Testis (tissue), 3 donors: Measurements from ENCODE around the gene TRABD2A. TPM values are rescaled to one million over a fixed set of nuclear protein-coding genes. Genes with fewer than 3 reads are reported as not detected.
A peak's percentile ranks its signal among the peaks of the same experiment; 100 is the strongest.

Source experiments
- DNase-seq: peaks from one replicate; pipeline ENCODE4 v3.0.0-alpha.2; 2019
- H3K27ac ChIP-seq, 2 donors: fragments of 200-600 bp; sonication (generic); one replicate each; pipeline ENCODE4 v1.5.1; 2019
- H3K27me3 ChIP-seq: fragments of 200-600 bp; sonication (generic); one replicate; pipeline ENCODE4 v1.5.1; 2019
- H3K36me3 ChIP-seq: fragments of 200-600 bp; sonication (generic); one replicate; pipeline ENCODE4 v1.5.1; 2017; ENCODE audit warnings: low read depth; ENCODE audit errors: missing control alignments
- H3K4me1 ChIP-seq: fragments of 200-600 bp; sonication (generic); one replicate; pipeline ENCODE4 v1.5.1; 2019
- H3K4me3 ChIP-seq, 2 donors: fragments of 200-600 bp; sonication (generic); one replicate each; pipeline ENCODE4 v1.5.1; 2017 to 2019
- H3K9me3 ChIP-seq: fragments of 200-600 bp; sonication (generic); one replicate; pipeline ENCODE4 v1.5.1; 2017
- CTCF ChIP-seq, 3 experiments: fragments of 450-650 bp in 2 of 3; fragments of 200-600 bp in 1 of 3; sonication (generic) in 1 of 3; IDR thresholded peaks; one replicate each; pipeline ENCODE4 v1.5.1; 2016 to 2019; ENCODE audit warnings: antibody characterized with exemption in 3 of 3, mild to moderate bottlenecking in 2 of 3, moderate library complexity in 1 of 3
- POLR2A ChIP-seq: fragments of 450-650 bp; IDR thresholded peaks from one replicate; pipeline ENCODE4 v1.6.1; 2017; ENCODE audit warnings: antibody characterized with exemption, mild to moderate bottlenecking, moderate library complexity
- WGBS, 2 donors: methylation state at CpG; one replicate each; pipeline ENCODE4 v1.1.5; 2018; 5-methylcytosine and 5-hydroxymethylcytosine counted together
- intact Hi-C: fragments of 100-400 bp; cut with DNase I; formaldehyde crosslinking; loops from one replicate; pipeline ENCODE4 v1.15.1; 2023; ENCODE audit warnings: low total_unique reads
- polyA plus RNA-seq: library from polyadenylated mRNA; stranded (reverse); fragments of 350-450 nt; fragmentation: Illumina TruSeq; extraction: RNeasy Lipid Tissue Mini Kit (QIAGEN cat#74804); gene quantifications from one replicate; pipeline ENCODE4 v1.2.3, GENCODE V29; 2014; ENCODE audit warnings: low read depth, low replicate concordance; ENCODE audit not compliant: insufficient read depth
- total RNA-seq, 2 donors: library from RNA; depleted of rRNA; stranded (reverse); fragments of >200 nt; gene quantifications; one replicate each; pipeline ENCODE4 v1.2.3, GENCODE V29; 2016

Gene TRABD2A
- total and polyA plus RNA-seq, 3 donors from 2014 or later = 19.1 to 82.5 (median 44.1) TPM

GRCh38 chr2:84829693-84830092 lies 51.2 kb downstream of the TRABD2A start:
- Histone ChIP-seq H3K4me1 (peaks cover 9% of the 10 kb centered on the region), H3K27ac (peak overlapping the region in 1 of 2 donors; percentile 76), H3K36me3 (no peaks in the 10 kb centered on the region), H3K27me3 (no peaks in the 10 kb centered on the region), H3K9me3 (no peaks in the 10 kb centered on the region), H3K4me3 (no peak overlapping the region)
- no peak for DNase-seq
- 59 to 71% methylated on average over 2 of the region's 2 CpGs for WGBS, 2 donors
- TF ChIP-seq CTCF (IDR thresholded peaks at IDR 0.05) (no peak), POLR2A (no peak)
- intact Hi-C loops = no loop called here

- 90 to 93% methylated on average over 2 of the region's 2 CpGs for WGBS, 2 donors
- H3K27me3 ChIP-seq = no peaks in the 10 kb centered on the region
- no peaks in the 10 kb centered on the region for H3K36me3 ChIP-seq
- H3K9me3 ChIP-seq = no peaks in the 10 kb centered on the region
- intact Hi-C loops = no loop called here
- TF ChIP-seq CTCF (IDR thresholded peaks at IDR 0.05) (no peak), POLR2A (no peak)
- peaks cover 9% of the 10 kb centered on the region for H3K4me1 ChIP-seq
- no peak overlapping the region for H3K4me3 ChIP-seq
- H3K27ac ChIP-seq = no peak overlapping the region
- DNase-seq = no peak
Observed at GRCh38 chr2:84827978-84828575, 52.8 kb downstream of the TRABD2A start.

- Histone ChIP-seq H3K4me1 (no peaks in the 10 kb centered on the region), H3K9me3 (no peaks in the 10 kb centered on the region), H3K27me3 (no peaks in the 10 kb centered on the region), H3K36me3 (no peaks in the 10 kb centered on the region), H3K4me3 (peak overlapping the region in 1 of 2 donors; percentile 3), H3K27ac (no peak overlapping the region)
- no peak for TF ChIP-seq POLR2A
- TF ChIP-seq CTCF (IDR thresholded peaks at IDR 0.05) = no peak
- intact Hi-C loops = no loop called here
- WGBS, 2 donors = 88 to 91% methylated on average over 21 of the region's 21 CpGs
- DNase-seq = no peak
Observed at GRCh38 chr2:84823788-84824187, 57.1 kb downstream of the TRABD2A start.

DNA sequence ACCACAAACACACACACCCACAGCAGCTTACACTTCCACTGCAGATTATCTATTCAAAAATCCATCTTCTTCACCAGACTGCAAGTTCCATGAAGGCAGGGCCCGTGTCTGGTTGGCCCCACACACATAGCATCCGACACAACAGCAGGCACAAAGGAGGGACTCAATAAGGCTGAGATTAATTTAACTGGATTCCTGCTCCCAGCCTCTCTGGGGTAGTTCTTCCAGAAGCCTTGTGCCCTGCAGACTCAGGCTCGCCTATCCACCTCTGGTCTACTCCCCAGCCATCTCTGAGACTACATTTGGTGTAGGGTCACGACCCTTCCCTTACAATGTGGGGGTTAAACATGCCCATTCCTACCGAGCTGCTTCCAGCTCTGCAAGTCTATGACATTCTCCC lies 57.7 kb downstream of the TRABD2A start:
- TF ChIP-seq CTCF (IDR thresholded peaks at IDR 0.05) = no peak
- no peak for TF ChIP-seq POLR2A
- H3K36me3 ChIP-seq = no peaks in the 10 kb centered on the region
- no peak overlapping the region for H3K4me3 ChIP-seq
- DNase-seq = no peak
- H3K27me3 ChIP-seq = no peaks in the 10 kb centered on the region
- no peaks in the 10 kb centered on the region for H3K9me3 ChIP-seq
- no peak overlapping the region for H3K27ac ChIP-seq
- WGBS, 2 donors = 75 to 77% methylated on average over 5 of the region's 5 CpGs
- intact Hi-C loops = no loop called here
- H3K4me1 ChIP-seq = no peaks in the 10 kb centered on the region

DNA sequence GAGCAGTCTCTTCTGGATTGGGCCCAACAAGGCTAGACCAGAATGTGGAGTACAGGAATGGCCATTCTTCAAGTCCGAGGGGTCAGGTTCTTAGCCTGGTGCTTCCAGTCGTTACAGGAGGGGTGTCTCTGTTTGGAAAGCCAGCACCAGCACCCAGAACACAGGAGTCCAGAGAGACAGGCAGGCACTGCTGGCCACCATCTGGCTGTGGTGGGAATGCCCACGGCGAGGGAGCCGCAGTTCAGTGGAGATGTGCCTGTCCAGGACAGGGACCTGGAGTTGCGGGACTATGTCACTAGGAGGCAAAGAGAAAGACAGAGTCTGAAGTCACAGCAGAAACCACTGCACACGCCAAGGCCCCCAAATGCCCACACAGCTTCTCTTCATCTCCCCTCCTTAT lies 59.1 kb downstream of the TRABD2A start:
- no peaks in the 10 kb centered on the region for H3K27me3 ChIP-seq
- no peak overlapping the region for H3K4me3 ChIP-seq
- no peaks in the 10 kb centered on the region for H3K36me3 ChIP-seq
- no peaks in the 10 kb centered on the region for H3K4me1 ChIP-seq
- no peaks in the 10 kb centered on the region for H3K9me3 ChIP-seq
- DNase-seq = no peak
- TF ChIP-seq POLR2A (no peak), CTCF (IDR thresholded peaks at IDR 0.05) (no peak)
- no peak overlapping the region for H3K27ac ChIP-seq
- intact Hi-C loops = no loop called here
- 88 to 92% methylated on average over 4 to 7 of the region's 7 CpGs for WGBS, 2 donors
